Omental fat pad (tissue), 4 donors: Measurements from ENCODE around the gene CD47. TPM values are rescaled to one million over a fixed set of nuclear protein-coding genes. Genes with fewer than 3 reads are reported as not detected.

Experiments used
- total RNA-seq, 4 donors: library from RNA; depleted of rRNA; stranded (reverse); fragments of >200 nt; gene quantifications; one replicate each; pipeline ENCODE4 v1.1.0, GENCODE V29; 2016

The CD47 gene
- total RNA-seq, 4 donors from 2014 or later: 42.7 to 58.7 (median 56.0) TPM

Other genes with a start within 250 kb of the CD47 start
- gene IFT57, start 131.4 kb upstream of the CD47 start, total RNA-seq: 10 to 100 TPM; 31.6 to 59.6 (median 51.0) TPM
- gene HHLA2, start 205.5 kb upstream of the CD47 start, total RNA-seq: not detected